Measurements from ENCODE around the gene FAM13A. TPM values are rescaled to one million over a fixed set of nuclear protein-coding genes. Genes with fewer than 3 reads are reported as not detected.

Gene FAM13A
- total and polyA plus RNA-seq, 2 of the 13 experiments (the other 11 are each of a cell fraction or from before 2014, with no cell fraction given) = 1.2 to 36.2 TPM

DNA sequence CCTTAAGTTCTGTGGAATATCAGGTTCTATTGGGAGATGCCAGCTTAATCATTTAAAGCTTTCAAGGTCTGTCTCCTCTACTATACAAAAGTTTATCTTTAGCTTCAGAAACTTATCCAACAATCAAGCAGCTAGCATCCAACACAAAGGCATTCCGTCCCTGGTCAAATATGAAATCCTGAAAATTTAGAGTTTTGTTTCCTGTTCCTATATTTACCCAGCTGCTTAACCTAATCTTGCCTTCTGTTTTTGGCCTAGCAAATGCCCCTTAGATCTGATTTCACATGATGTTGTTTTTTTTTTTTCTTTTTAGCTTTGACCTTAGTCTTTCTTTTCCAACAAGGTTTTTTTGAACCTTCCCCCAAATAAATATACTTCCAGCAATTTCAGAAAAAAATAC, 33.8 kb downstream of the FAM13A start (continued):
- TF ChIP-seq, protein P1, sequence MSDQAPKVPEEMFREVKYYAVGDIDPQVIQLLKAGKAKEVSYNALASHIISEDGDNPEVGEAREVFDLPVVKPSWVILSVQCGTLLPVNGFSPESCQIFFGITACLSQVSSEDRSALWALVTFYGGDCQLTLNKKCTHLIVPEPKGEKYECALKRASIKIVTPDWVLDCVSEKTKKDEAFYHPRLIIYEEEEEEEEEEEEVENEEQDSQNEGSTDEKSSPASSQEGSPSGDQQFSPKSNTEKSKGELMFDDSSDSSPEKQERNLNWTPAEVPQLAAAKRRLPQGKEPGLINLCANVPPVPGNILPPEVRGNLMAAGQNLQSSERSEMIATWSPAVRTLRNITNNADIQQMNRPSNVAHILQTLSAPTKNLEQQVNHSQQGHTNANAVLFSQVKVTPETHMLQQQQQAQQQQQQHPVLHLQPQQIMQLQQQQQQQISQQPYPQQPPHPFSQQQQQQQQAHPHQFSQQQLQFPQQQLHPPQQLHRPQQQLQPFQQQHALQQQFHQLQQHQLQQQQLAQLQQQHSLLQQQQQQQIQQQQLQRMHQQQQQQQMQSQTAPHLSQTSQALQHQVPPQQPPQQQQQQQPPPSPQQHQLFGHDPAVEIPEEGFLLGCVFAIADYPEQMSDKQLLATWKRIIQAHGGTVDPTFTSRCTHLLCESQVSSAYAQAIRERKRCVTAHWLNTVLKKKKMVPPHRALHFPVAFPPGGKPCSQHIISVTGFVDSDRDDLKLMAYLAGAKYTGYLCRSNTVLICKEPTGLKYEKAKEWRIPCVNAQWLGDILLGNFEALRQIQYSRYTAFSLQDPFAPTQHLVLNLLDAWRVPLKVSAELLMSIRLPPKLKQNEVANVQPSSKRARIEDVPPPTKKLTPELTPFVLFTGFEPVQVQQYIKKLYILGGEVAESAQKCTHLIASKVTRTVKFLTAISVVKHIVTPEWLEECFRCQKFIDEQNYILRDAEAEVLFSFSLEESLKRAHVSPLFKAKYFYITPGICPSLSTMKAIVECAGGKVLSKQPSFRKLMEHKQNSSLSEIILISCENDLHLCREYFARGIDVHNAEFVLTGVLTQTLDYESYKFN (CRISPR knock-in tag; conservative IDR thresholded peaks at IDR 0.05) = 0 out of 2 replicates have a peak, but pooled peaks have one; percentile 13
- TF ChIP-seq TBX2 (CRISPR knock-in tag; IDR thresholded peaks at IDR 0.05; ENCODE audit: borderline replicate concordance) (no peak), HIVEP1 (CRISPR knock-in tag; IDR thresholded peaks at IDR 0.05) (no peak), MED1 (CRISPR knock-in tag; IDR thresholded peaks at IDR 0.05) (peak; percentile 30; the same call in 1 of the 2 replicates), PRDM15 (CRISPR knock-in tag; IDR thresholded peaks at IDR 0.05) (no peak), BCL6 (CRISPR knock-in tag; IDR thresholded peaks at IDR 0.05) (peak; percentile 59), TAF15 (IDR thresholded peaks at IDR 0.05; ENCODE audit: low read depth, low read length, poor library complexity, severe bottlenecking) (no peak), ZNF501 (CRISPR knock-in tag; IDR thresholded peaks at IDR 0.05) (no peak), RARA (CRISPR knock-in tag; IDR thresholded peaks at IDR 0.05) (peak; percentile 24; the same call in 1 of the 2 replicates), ZKSCAN5 (CRISPR knock-in tag; IDR thresholded peaks at IDR 0.05) (no peak), SRF (IDR thresholded peaks at IDR 0.05; ENCODE audit: low read depth, low read length) (no peak), SOX13 (IDR thresholded peaks at IDR 0.05) (no peak), SOX13 (CRISPR knock-in tag; conservative IDR thresholded peaks at IDR 0.05 in 1 of 2, IDR thresholded peaks at IDR 0.05 in 1 of 2) (peak in 1 of 2 experiments; percentile 53; a peak in 1 of 4 replicates), ZNF432 (CRISPR knock-in tag; IDR thresholded peaks at IDR 0.05; ENCODE audit: borderline replicate concordance) (no peak), CBFB (CRISPR knock-in tag; IDR thresholded peaks at IDR 0.05) (no peak), CREB1 (IDR thresholded peaks at IDR 0.05) (no peak), CREB1 (CRISPR knock-in tag; IDR thresholded peaks at IDR 0.05) (no peak), ZNF337 (CRISPR knock-in tag; IDR thresholded peaks at IDR 0.05; ENCODE audit: borderline replicate concordance, low read depth) (no peak)
- TF ChIP-seq, protein P2, sequence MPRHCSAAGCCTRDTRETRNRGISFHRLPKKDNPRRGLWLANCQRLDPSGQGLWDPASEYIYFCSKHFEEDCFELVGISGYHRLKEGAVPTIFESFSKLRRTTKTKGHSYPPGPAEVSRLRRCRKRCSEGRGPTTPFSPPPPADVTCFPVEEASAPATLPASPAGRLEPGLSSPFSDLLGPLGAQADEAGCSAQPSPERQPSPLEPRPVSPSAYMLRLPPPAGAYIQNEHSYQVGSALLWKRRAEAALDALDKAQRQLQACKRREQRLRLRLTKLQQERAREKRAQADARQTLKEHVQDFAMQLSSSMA (CRISPR knock-in tag; IDR thresholded peaks at IDR 0.05) = no peak
- TF ChIP-seq, protein P3, sequence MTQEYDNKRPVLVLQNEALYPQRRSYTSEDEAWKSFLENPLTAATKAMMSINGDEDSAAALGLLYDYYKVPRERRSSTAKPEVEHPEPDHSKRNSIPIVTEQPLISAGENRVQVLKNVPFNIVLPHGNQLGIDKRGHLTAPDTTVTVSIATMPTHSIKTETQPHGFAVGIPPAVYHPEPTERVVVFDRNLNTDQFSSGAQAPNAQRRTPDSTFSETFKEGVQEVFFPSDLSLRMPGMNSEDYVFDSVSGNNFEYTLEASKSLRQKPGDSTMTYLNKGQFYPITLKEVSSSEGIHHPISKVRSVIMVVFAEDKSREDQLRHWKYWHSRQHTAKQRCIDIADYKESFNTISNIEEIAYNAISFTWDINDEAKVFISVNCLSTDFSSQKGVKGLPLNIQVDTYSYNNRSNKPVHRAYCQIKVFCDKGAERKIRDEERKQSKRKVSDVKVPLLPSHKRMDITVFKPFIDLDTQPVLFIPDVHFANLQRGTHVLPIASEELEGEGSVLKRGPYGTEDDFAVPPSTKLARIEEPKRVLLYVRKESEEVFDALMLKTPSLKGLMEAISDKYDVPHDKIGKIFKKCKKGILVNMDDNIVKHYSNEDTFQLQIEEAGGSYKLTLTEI (CRISPR knock-in tag; conservative IDR thresholded peaks at IDR 0.05) = no peak
